NCI-H226 (cell line): ENCODE results near the gene RPL4.
"Not testable (repeated sequence)": the region's sequence is repeated elsewhere in the genome, so short reads cannot be mapped to it uniquely, and the experiment has no call there.

ENCODE experiments used
- DNase-seq: peaks from one replicate; pipeline ENCODE4 v3.0.0-alpha.2; 2015

RPL4 gene

GRCh38 chr15:66504563-66505429, at the start of gene RPL4, which contains the start of gene ZWILCH:
Gene RPL4, minus strand, starts transcription at chr15:66504855. Its CDS starts 65 bp downstream, at chr15:66504790.
Gene ZWILCH, plus strand, starts transcription at chr15:66505326. Its CDS starts 13 bp downstream, at chr15:66505339.
- DNase-seq: peak; percentile 89

GRCh38 chr15:66545255-66545654, 40.6 kb upstream of the RPL4 start:
- DNase-seq: no peak

- DNase-seq: no peak
These were observed 38.2 kb upstream of the RPL4 start for GRCh38 chr15:66542896-66543295.

GRCh38 chr15:66535056-66535455, 30.4 kb upstream of the RPL4 start:
- peak; percentile 9 for DNase-seq

- no peak for DNase-seq
These were observed 20.2 kb upstream of the RPL4 start for GRCh38 chr15:66524838-66525237.

- DNase-seq: no peak
These were observed 19.3 kb upstream of the RPL4 start for GRCh38 chr15:66523926-66524325.

GRCh38 chr15:66515901-66516322, 11.3 kb upstream of the RPL4 start:
- DNase-seq: peak; percentile 67

- DNase-seq: no peak
These were observed 9.9 kb upstream of the RPL4 start for GRCh38 chr15:66514586-66514985.

GRCh38 chr15:66508293-66508883, 3.7 kb upstream of the RPL4 start:
- no peak for DNase-seq

GRCh38 chr15:66505818-66506217, 1.2 kb upstream of the RPL4 start:
- DNase-seq: no peak

- DNase-seq: no peak
These were observed 766 bp upstream of the RPL4 start for GRCh38 chr15:66505430-66505811.

- no peak for DNase-seq
These were observed 684 bp downstream of the RPL4 start for GRCh38 chr15:66503780-66504562.

- not testable (repeated sequence) for DNase-seq
These were observed 1.5 kb downstream of the RPL4 start for GRCh38 chr15:66503041-66503648.

- DNase-seq: no peak
These were observed 2.2 kb downstream of the RPL4 start for GRCh38 chr15:66502491-66502890.

- not testable (repeated sequence) for DNase-seq
These were observed 4.3 kb downstream of the RPL4 start for GRCh38 chr15:66500346-66500745.

- no peak for DNase-seq
These were observed 5.9 kb downstream of the RPL4 start for GRCh38 chr15:66498501-66499386.

- peak; percentile 96 for DNase-seq
These were observed 6.9 kb downstream of the RPL4 start, which contains the start of gene SNAPC5 for GRCh38 chr15:66497502-66498455. Gene SNAPC5, minus strand, starts transcription at chr15:66497762. Its CDS starts 31 bp downstream, at chr15:66497731.

- no peak for DNase-seq
These were observed 7.6 kb downstream of the RPL4 start for GRCh38 chr15:66496951-66497501.

- DNase-seq: no peak
These were observed 10.4 kb downstream of the RPL4 start for GRCh38 chr15:66494262-66494661.

GRCh38 chr15:66491846-66492245, 12.8 kb downstream of the RPL4 start:
- no peak for DNase-seq
